MM.1S (cell line): ENCODE results near the gene TSHZ2.

Experiments used
- DNase-seq: peaks from one replicate; pipeline ENCODE4 v3.0.0-alpha.2; 2015
- H2AFZ ChIP-seq: fragments of 300-600 bp; sonication (generic); 2 replicates; pipeline ENCODE4 v1.6.0; 2016; ENCODE audit warnings: antibody characterized with exemption, low read length
- H3F3A ChIP-seq: fragments of 300-600 bp; sonication (generic); 2 replicates; pipeline ENCODE4 v1.6.1; 2016; ENCODE audit warnings: mild to moderate bottlenecking, antibody characterized with exemption, low read length, moderate library complexity, mixed read lengths; ENCODE audit not compliant: insufficient read depth
- H3K27ac ChIP-seq: fragments of 300-600 bp; sonication (generic); 2 replicates; pipeline ENCODE4 v1.5.1; 2016; ENCODE audit warnings: mild to moderate bottlenecking, low read length
- H3K27me3 ChIP-seq: fragments of 300-600 bp; sonication (generic); replicated peaks from 2 replicates; pipeline ENCODE4 v1.6.0; 2016; ENCODE audit warnings: low read length; ENCODE audit not compliant: insufficient read depth
- H3K36me3 ChIP-seq: fragments of 300-600 bp; sonication (generic); replicated peaks from 2 replicates; pipeline ENCODE4 v1.6.1; 2016; ENCODE audit warnings: mild to moderate bottlenecking, low read length, mixed read lengths; ENCODE audit not compliant: insufficient read depth
- H3K4me1 ChIP-seq: fragments of 300-600 bp; sonication (generic); 2 replicates; pipeline ENCODE4 v1.6.1; 2016; ENCODE audit warnings: low read length, mixed read lengths
- H3K4me2 ChIP-seq: fragments of 300-600 bp; sonication (generic); 2 replicates; pipeline ENCODE4 v1.6.0; 2016; ENCODE audit warnings: low read depth, low read length
- H3K4me3 ChIP-seq: fragments of 300-600 bp; sonication (generic); 2 replicates; pipeline ENCODE4 v1.5.1; 2016; ENCODE audit warnings: low read length, mixed read lengths
- H3K79me2 ChIP-seq: fragments of 300-600 bp; sonication (generic); 2 replicates; pipeline ENCODE4 v1.6.1; 2016; ENCODE audit warnings: mixed run types, low read length, mixed read lengths
- H3K9ac ChIP-seq: fragments of 300-600 bp; sonication (generic); 2 replicates; pipeline ENCODE4 v1.6.1; 2016; ENCODE audit warnings: low read length, mixed read lengths
- H3K9me2 ChIP-seq: fragments of 300-600 bp; sonication (generic); replicated peaks from 2 replicates; pipeline ENCODE4 v1.6.1; 2016; ENCODE audit warnings: mild to moderate bottlenecking, low read length, mixed read lengths; ENCODE audit not compliant: insufficient read depth
- H3K9me3 ChIP-seq: fragments of 300-600 bp; sonication (generic); replicated peaks from 2 replicates; pipeline ENCODE4 v1.6.1; 2016; ENCODE audit warnings: mild to moderate bottlenecking, low read length, mixed read lengths; ENCODE audit not compliant: insufficient read depth
- H4K20me1 ChIP-seq: fragments of 300-600 bp; sonication (generic); 2 replicates; pipeline ENCODE4 v1.6.1; 2016; ENCODE audit warnings: mild to moderate bottlenecking, low read length, moderate library complexity, mixed read lengths; ENCODE audit not compliant: insufficient read depth
- EZH2 ChIP-seq: fragments of 300-600 bp; sonication (generic); optimal IDR thresholded peaks from 2 replicates; pipeline ENCODE3; 2017; ENCODE audit warnings: low read depth, mild to moderate bottlenecking, antibody characterized with exemption, low read length, mixed read lengths
- EZH2phosphoT487 ChIP-seq: fragments of 300-600 bp; sonication (generic); IDR thresholded peaks from 2 replicates; pipeline ENCODE4 v1.6.1; 2018; ENCODE audit warnings: antibody characterized with exemption, low read length
- TF ChIP-seq, protein P1 (sequence below): fragments of 300-600 bp; sonication (generic); IDR thresholded peaks from 2 replicates; pipeline ENCODE4 v1.5.1; 2016; ENCODE audit warnings: antibody characterized with exemption, low read length, mixed read lengths

Gene TSHZ2

DNA sequence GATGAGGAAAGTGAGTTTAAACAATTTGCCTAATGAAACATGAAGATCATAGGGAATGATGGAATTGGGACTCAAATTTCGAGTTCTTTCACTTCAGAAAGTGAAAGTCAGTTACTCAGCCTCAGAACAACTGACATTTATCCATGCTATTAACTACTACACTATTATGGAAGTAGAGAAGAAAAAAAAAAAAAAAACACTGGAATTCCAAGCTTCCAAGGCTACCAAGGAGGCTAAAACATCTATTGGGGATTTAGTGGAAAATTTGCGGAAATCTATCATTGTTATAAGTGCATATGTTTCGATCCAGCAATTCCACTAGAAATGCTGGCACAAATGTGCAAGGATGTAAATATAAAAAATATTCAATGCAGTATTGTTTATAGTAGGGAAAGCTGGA is 70.4 kb downstream of the TSHZ2 start:
- H3K36me3 ChIP-seq: no peaks in the 10 kb centered on the region
- TF ChIP-seq EZH2phosphoT487 (no peak), EZH2 (no peak)
- TF ChIP-seq, protein P1, sequence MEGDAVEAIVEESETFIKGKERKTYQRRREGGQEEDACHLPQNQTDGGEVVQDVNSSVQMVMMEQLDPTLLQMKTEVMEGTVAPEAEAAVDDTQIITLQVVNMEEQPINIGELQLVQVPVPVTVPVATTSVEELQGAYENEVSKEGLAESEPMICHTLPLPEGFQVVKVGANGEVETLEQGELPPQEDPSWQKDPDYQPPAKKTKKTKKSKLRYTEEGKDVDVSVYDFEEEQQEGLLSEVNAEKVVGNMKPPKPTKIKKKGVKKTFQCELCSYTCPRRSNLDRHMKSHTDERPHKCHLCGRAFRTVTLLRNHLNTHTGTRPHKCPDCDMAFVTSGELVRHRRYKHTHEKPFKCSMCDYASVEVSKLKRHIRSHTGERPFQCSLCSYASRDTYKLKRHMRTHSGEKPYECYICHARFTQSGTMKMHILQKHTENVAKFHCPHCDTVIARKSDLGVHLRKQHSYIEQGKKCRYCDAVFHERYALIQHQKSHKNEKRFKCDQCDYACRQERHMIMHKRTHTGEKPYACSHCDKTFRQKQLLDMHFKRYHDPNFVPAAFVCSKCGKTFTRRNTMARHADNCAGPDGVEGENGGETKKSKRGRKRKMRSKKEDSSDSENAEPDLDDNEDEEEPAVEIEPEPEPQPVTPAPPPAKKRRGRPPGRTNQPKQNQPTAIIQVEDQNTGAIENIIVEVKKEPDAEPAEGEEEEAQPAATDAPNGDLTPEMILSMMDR: no peak
- H3K27ac ChIP-seq: no peak overlapping the region
- no peak overlapping the region for H3K4me2 ChIP-seq
- no peaks in the 10 kb centered on the region for H3K27me3 ChIP-seq
- no peaks in the 10 kb centered on the region for H3F3A ChIP-seq
- H4K20me1 ChIP-seq: no peaks in the 10 kb centered on the region
- no peaks in the 10 kb centered on the region for H3K79me2 ChIP-seq
- H3K9me2 ChIP-seq: no peaks in the 10 kb centered on the region
- no peaks in the 10 kb centered on the region for H3K9me3 ChIP-seq
- H3K4me1 ChIP-seq: peaks cover 9% of the 10 kb centered on the region
- DNase-seq: no peak
- H3K9ac ChIP-seq: no peak overlapping the region
- H2AFZ ChIP-seq: no peak overlapping the region
- no peak overlapping the region for H3K4me3 ChIP-seq

DNA sequence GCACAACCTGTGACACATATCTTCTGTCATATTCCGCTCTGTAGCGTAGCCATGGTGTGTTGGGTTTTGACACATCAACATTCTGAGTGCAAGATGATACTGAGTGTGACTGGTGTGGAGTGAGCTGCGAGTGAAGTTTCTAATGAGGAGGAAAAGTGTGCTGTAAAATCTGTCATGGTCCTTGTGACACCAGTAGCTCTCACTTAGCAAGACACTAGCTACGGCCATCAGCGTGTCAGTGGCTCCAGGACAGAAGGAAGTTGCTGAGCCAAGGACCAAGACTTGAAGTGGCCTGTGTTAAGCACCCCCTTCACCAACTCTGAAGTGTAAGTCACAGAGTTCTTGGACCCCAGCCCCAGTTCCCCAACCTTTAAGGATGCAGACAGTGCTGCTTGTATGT is 72.1 kb downstream of the TSHZ2 start:
- no peaks in the 10 kb centered on the region for H3F3A ChIP-seq
- H3K4me1 ChIP-seq: peaks cover 9% of the 10 kb centered on the region
- TF ChIP-seq, protein P1: no peak
- TF ChIP-seq EZH2 (no peak), EZH2phosphoT487 (no peak)
- H3K9me2 ChIP-seq: no peaks in the 10 kb centered on the region
- no peaks in the 10 kb centered on the region for H3K27me3 ChIP-seq
- no peak for DNase-seq
- H3K27ac ChIP-seq: no peak overlapping the region
- H3K36me3 ChIP-seq: no peaks in the 10 kb centered on the region
- H4K20me1 ChIP-seq: no peaks in the 10 kb centered on the region
- H3K9me3 ChIP-seq: no peaks in the 10 kb centered on the region
- H3K9ac ChIP-seq: no peak overlapping the region
- H3K79me2 ChIP-seq: no peaks in the 10 kb centered on the region
- H3K4me3 ChIP-seq: no peak overlapping the region
- H2AFZ ChIP-seq: no peak overlapping the region
- H3K4me2 ChIP-seq: no peak overlapping the region

DNA sequence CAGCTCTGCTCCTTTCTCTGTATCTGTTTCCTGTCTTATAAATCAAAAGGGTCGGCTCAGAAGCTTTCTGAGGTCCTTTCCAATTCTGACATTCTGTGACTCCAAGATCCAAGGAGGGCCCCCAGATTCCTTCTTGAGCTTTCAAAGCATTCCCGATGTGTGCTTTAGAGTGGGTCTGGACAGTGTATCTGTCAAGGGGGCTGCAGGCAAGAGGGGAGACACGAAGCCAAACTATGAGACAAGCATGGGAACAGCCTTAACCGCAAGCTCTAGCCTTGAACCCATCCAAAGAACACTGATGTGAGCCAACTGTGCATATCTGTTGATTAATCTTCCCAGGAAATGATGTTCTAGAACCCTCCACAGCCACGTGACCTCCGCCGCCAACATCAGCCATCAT is 73.8 kb downstream of the TSHZ2 start:
- H3K9me2 ChIP-seq: no peaks in the 10 kb centered on the region
- H3F3A ChIP-seq: no peaks in the 10 kb centered on the region
- H3K36me3 ChIP-seq: no peaks in the 10 kb centered on the region
- no peak for TF ChIP-seq EZH2
- no peak for TF ChIP-seq EZH2phosphoT487
- TF ChIP-seq, protein P1: no peak
- H3K9ac ChIP-seq: no peak overlapping the region
- no peak overlapping the region for H3K4me3 ChIP-seq
- no peaks in the 10 kb centered on the region for H3K27me3 ChIP-seq
- H3K4me1 ChIP-seq: no peaks in the 10 kb centered on the region
- H4K20me1 ChIP-seq: no peaks in the 10 kb centered on the region
- no peak for DNase-seq
- no peak overlapping the region for H3K27ac ChIP-seq
- H2AFZ ChIP-seq: no peak overlapping the region
- H3K4me2 ChIP-seq: no peak overlapping the region
- no peaks in the 10 kb centered on the region for H3K9me3 ChIP-seq
- no peaks in the 10 kb centered on the region for H3K79me2 ChIP-seq
